NCI-H2107 (cell line): ENCODE results near the gene NDUFAB1.
"Not testable (repeated sequence)": the region's sequence is repeated elsewhere in the genome, so short reads cannot be mapped to it uniquely, and the experiment has no call there.

Source experiments
- DNase-seq: peaks from one replicate; lab custom pipeline; 2025; lab: John Stamatoyannopoulos, UW

Gene NDUFAB1

DNA sequence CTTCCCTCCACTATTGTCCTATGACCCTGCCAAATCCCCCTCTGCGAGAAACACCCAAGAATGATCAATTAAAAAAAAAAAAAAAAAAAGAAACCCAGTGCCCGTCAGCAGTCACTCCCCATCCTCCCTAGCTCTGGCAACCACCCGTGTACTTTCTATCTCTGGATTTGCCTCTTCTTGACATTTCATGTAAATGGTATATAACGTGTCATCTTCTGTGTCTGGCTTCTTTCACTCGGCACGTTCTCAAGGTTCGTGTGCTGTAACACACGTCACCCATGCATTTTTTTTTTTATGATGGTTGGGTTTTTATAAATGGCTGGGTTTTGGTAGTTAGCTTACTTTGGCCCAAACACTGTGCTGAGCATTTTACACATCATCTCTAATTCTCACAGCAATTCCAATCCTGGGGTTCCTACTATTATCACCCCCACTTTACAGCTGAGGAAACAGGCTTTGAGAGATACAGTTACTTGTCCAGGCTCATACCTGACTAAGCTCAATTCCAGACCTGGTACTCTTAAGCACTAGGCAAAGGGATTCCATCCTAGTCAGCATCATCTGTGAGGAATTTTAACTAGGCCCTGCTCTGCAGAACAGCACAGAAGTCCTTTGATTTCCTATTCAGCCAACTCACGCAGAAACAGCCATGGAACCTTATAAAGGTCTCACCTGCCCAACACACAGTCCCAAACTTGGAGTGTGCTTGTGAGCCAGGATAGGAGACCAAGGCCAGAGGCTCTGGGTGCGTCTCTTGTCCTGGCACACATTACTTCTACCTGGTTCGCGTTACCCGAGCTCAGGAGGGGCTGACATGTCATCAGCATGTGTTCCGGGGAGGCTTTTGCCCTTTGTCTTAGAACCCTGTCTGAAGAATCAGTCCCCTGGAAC lies 11.7 kb downstream of the NDUFAB1 start:
- no peak for DNase-seq

DNA sequence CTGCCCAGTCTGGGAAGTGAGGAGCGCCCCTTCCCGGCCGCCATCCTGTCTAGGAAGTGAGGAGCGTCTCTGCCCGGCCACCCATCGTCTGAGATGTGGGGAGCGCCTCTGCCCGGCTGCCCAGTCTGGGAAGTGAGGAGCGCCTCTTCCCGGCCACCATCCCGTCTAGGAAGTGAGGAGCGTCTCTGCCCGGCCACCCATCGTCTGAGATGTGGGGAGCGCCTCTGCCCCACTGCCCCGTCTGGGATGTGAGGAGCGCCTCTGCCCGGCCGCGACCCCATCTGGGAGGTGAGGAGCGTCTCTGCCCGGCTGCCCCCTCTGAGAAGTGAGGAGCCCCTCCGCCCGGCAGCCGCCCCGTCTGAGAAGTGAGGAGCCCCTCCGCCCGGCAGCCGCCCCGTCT lies 12.8 kb downstream of the NDUFAB1 start:
- not testable (repeated sequence) for DNase-seq

DNA sequence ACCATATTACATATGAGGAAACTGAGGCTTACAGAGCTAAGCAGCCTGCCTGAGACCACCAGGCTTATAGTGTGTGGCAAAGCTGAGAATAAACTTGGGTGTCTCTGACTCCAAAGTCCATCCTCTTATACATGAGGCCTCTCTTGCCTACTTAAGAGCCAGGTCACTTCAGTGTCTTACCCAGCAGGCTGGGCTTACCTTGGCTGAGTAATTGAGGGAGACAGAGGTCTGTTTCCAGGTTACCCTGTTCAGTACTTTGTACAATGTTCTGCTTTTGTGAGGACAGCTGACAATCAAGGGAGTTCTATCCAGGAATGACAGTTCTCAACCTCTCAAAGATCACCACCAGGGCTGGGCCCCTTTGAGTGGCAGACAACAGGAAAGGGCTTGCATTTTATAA lies 14.4 kb downstream of the NDUFAB1 start:
- no peak for DNase-seq

DNA sequence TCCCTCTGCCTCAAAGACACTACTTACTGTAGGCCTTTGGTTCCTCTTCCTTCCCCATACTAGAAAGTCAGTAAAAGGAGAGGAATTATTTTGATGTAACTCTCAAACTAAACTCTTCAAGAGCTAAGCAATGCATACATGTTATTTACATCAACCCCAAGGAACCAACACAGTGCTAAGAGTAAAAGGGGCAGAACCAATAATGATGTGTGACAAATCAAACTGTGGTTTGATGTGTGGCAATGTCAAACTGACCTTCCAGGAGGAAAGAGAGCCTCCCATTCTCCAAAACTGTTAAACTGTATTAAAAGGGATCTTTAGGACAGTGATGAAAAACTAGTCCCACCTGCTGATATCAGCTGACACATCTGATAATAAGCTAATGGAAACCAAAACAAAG lies 15.7 kb downstream of the NDUFAB1 start:
- no peak for DNase-seq

DNA sequence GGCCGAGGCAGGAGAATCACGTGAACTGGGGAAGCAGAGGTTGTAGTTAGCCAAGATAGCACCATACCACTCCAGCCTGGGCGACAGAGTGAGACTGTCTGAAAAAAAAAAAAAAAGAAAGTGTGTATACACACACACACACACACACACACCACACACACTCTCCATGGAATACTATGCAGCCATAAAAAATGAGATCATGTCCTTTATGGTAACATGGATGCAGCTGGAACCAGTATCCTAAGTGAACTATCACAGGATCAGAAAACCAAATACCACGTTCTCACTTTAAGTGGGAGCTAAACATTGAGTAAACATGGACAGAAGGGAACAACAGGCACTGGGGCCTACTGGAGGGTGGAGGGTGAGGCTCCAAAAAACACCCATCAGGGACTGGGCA lies 16.7 kb downstream of the NDUFAB1 start:
- DNase-seq, result no peak

DNA sequence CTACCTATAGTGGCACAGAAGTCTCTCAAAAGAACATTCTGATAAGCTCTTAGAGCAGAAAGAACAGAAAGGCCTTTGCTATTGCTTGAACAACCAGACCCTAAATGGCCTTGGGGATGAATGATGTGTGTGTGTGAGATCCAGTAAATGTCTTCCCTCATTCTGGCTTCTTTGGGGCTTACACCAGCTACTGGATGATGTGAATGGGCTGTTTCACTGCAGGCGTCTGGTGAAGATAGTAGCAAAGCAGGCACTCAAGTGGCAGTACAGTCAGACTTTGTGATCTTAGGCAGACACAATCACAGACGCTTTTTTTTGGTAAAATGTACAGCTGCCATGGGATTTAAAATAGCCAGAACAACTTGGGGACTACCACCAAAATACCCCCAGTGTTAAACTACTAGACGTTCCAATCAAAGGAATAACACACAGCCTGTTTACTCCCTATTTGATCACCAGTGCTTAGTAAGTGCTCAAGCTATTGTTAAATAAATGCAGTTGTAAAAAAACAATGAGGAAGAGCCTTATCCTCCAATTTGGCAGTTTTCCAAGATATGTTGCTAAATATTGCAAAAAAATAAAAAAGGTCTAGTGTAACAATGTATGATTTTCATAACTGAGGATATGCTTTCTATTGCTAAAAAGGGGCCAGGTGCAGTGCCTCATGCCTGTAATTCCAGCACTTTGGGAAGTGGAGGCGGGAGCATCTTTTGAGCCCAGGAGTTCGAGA lies 17.9 kb downstream of the NDUFAB1 start:
- no peak for DNase-seq

DNA sequence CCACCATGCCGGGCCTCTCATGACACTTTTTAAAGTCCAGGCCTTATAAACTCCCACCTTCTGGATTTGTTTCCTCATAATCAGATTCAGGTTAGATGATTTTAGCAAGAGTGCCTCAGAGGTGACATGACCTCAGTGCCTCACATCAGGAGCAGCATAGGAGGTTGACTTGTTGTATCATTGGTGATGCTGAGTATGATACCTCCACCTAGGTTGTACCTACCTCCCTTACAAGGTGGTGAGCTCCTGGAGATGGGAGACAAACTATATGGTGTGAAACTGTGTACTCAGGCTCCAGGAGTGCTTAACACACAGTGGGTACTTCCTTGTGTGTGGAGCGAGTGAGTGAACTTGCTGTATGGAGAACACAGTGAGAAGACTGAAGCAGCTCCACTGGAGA lies 18.6 kb downstream of the NDUFAB1 start:
- DNase-seq, result no peak

DNA sequence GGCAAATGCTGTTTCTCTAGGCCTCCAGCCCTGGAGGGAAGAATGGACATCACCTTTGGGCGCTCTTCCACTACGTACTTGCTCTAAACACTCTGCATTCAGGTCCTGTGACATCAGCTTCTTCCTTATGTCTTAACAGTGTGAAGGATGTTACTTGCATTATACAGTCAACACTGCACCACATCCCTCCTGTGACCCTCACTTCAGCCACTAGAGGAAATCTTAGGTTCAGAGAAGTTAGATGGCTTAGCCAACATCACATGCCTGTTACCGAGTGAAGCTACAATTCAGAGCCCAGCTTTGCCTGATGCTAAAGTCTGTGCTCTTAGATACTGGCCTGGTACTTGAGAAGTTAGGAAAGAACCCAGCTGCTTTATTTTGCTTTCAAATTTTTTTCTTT lies 20.3 kb downstream of the NDUFAB1 start:
- DNase-seq, result no peak

DNA sequence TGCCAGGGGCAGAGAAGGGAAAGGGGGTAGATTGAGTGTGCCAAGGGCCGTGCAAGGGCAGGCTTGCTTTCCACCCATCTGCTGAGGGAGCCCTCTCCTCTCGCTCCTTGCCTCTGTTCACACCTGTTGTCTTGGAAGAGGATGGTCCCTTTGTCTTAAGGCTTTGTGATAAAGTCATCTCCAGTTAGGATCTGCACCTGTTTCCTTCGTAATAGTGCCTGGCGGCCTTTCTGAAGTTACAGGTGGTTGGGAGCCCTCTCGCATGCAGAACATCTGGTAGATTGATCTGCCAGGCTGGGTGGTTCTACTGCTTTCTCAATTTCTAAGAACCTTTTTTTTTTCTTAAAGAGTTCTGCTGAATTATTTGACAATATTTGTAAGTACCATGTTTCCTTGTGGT lies 22.3 kb downstream of the NDUFAB1 start:
- DNase-seq, result no peak

DNA sequence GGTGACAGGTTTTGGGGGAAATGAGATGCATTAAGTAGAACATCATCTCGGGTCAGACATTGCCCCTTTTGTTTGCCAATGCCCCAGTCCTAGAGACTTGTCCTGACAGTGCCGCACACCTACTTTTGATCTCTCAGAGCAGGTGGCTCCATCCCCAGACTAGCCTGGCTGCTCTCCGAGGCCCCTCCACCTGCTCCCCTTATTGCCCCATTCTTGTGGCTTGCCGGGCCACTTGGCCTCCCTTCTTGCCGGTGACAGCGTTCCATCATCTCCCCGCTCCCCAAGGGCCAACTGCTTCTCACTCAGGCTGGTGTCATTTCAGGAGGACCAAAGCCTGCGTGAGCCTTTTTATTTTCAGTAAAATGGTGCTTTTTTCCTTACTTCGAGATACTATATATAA lies 23.7 kb downstream of the NDUFAB1 start:
- no peak for DNase-seq

DNA sequence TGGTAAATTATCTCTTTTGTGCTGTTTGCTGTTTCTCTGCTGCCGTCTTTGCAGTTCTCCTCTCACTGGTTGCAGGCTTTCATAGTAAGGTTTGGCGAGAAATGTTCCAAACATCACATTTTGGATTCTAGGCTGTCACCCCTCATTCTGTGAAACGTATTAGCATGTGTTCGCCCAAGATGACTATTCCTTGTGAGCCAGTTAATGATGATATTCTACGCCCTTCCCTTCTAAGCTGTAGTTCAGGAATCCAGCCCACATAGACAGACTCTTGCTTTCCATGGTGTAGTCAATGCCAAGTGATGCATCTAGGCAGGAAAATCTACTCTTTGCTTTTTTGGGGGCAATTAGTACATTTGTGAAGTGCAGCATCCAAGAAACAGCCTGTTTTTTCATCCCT lies 24.2 kb downstream of the NDUFAB1 start:
- no peak for DNase-seq

DNA sequence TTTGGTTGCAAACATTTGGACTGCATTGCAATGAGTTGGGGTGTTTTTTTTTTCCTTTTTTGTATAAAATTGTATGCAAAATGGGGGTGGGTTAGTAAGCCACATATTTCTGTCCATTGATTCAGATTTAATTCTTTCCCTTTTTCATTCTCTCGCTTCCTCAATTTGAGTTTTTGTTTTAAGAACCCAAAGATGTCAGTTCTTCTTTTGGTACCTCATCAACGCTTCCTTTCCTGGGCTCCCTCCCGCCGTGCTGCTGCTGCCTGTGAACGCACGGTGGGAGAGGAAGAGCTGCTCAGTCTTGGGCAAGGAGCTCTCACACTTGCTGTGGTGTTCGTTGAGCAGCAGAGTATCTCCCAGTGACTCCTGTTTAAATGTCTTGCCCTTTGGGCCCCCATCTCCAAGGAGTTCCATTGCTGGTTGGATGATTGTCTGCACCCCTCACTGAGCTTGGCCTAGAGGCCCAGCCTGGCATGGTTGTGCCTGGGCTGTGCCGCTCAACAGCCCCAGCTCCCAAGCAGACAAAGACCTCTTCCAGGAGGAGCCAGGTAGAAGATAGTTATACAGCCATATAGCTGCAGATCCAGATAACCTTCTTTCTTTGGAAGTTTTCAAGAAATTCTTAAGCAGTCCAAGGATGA lies 25.0 kb downstream of the NDUFAB1 start:
- no peak for DNase-seq

DNA sequence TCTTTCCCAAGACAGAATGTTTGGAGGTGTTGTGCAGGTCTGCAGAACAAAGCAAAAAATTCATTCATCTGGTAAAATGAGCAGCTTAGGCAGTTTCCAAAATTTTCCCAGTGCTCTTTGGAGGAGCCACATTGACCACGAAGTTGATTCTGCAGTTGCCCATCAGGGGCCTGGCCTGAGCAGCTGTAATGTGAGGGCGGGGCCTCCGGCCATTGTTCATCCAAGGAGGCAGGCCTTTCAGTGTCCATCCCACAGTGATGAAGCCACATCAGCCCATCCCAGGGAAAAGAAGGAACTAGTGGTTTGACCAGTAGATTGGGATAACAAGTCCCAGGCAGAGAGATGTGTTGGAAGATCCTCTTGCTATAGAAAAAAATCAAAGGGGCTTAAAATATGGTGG lies 28.5 kb downstream of the NDUFAB1 start:
- DNase-seq, result no peak

DNA sequence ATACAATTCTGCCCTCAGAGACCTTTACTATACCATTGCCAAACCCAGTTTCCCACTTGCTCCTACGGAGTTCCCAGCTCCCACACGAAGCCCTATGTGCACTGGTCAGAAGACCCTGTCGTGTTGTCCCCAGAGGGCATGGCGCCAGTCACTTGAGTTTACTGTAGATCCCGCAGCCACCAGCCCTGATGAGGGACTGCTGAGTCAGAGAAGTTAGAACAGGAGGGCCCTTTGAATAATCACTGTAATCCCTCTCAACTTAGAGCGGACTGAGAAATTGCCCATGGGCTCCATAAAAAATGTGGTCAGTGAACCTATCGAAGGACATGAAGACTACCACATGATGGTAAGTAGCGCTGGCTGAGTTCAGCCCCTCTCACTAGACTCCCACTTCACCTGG lies 29.4 kb downstream of the NDUFAB1 start:
- no peak for DNase-seq

DNA sequence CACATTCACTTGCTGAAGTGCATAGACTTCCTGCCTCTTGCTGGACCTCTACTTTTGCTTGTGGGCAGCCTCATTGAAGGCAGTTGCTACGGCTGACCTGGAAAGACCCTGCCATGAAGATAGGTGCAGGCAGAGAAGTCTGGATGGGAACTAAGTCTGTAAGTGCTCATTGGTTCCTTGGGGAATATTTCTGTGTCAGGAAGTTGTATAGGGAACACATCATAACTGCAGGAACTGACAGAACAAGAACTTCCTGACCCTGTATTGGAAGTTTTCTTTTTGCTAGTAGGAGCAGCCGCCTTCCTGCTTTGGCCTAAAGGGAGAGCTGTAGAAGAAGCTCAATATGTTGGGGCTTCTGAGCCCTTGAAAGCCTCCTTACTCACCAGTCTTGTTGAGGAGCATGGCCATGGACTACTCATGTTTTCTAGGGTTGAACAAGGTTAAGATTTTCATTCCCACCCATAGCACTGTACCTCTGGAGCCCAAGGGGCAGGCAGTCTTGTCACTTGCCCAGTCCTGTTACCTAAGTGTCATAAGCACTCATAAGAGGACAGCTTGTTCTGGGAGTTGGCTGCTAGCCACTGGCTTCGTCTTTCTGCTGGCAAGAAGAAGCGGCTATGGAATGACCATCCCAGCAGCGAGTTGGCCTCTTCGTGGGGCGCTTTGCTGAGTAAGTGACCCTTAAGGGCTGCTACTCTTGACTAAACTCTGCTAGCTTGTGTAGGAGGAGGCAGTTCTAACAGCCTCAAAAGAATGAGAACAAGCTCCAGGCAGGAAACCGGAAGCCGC lies 31.3 kb downstream of the NDUFAB1 start:
- no peak for DNase-seq

DNA sequence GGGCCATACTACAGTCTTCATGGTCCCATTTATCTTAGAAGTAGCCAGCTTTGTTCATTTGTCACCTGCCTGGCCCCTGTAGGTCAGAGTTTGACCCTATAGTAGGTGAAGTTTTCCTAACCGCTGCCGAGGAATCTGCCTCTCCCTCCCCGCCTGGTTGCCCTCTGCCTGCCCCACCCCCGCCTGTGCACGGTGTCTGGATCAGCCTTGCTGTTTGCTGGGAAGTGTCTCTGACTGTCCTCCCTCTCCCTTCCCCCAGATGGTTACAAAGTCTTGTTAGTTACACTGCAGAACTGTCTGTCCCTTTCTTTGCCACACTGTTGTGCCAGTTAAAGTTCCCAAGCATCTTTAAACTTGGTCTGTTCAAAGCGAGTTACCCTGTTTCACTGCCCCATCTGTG lies 32.9 kb downstream of the NDUFAB1 start:
- DNase-seq, result no peak

DNA sequence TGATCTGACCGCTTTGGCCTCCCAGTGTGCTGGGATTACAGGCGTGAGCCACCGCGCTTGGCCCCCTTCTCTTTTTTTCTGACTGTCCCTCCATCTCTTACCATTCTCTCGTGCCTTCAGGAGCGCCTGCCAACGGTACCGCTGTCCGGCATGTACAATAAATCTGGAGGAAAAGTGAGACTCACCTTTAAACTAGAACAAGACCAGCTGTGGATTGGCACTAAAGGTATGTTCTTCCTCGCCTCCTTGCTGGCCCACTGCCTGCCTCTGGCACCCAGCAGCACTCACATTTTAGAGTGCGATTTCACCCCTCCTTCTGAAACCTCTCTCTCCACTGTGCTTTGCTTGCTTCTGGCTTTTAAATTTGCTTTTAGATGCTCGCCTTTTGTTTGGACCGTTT lies 33.6 kb downstream of the NDUFAB1 start:
- DNase-seq, result no peak

DNA sequence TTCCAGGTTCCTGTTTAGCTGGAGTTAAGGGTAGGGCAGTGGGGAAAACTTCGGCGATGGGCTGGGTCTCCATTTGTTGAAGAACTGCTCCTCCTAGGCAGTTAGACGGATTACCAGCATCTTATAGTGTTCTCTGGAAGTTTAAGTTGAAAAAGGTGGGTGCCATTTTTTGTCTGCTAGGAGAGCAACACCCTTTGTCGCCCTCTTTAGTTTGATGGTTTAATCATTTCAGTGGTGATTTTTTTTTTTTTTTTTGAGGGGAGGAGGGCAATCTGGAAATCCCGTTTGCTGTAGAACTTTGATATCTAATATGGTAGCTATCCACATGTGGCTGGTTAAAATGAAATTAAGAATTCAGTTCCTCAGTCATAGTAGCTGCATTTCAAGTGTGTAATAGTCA lies 34.5 kb downstream of the NDUFAB1 start:
- DNase-seq, result no peak

DNA sequence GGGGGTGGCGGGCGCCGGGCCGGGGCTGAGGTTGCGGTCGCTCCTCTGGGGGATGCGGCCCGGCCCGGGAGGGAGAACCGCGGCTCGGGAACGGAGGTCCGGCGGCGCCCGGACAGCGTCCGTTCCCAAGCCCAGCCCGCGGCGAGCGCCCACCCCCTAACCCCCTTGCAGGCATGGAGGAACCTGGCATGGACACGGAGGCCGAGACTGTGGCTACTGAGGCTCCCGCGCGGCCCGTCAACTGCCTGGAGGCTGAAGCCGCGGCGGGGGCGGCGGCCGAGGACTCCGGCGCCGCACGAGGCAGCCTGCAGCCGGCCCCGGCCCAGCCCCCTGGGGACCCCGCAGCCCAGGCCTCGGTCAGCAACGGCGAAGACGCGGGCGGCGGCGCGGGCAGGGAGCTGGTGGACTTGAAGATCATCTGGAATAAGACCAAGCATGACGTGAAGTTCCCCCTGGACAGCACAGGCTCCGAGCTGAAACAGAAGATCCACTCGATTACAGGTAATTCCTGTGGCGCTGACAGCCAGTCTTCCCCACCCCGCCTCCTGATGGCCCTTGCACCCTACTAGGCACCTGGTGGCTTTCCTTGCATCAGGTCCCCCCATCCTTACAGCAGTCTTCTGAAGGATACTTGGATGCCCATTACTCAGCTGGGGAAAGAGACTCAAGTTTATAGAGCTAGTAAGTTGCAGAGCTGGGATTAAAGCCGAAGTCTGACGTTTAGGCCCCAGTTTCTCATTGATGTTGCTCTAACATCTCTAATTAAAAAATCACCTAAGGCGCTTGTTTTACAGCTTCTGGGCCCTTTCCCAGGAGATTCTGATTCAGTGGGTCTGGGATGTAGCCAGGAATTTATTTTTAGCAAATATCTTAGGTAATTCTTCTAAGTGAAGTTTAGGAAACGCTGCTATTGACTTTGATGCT lies 38.1 kb downstream of the NDUFAB1 start:
- no peak for DNase-seq

DNA sequence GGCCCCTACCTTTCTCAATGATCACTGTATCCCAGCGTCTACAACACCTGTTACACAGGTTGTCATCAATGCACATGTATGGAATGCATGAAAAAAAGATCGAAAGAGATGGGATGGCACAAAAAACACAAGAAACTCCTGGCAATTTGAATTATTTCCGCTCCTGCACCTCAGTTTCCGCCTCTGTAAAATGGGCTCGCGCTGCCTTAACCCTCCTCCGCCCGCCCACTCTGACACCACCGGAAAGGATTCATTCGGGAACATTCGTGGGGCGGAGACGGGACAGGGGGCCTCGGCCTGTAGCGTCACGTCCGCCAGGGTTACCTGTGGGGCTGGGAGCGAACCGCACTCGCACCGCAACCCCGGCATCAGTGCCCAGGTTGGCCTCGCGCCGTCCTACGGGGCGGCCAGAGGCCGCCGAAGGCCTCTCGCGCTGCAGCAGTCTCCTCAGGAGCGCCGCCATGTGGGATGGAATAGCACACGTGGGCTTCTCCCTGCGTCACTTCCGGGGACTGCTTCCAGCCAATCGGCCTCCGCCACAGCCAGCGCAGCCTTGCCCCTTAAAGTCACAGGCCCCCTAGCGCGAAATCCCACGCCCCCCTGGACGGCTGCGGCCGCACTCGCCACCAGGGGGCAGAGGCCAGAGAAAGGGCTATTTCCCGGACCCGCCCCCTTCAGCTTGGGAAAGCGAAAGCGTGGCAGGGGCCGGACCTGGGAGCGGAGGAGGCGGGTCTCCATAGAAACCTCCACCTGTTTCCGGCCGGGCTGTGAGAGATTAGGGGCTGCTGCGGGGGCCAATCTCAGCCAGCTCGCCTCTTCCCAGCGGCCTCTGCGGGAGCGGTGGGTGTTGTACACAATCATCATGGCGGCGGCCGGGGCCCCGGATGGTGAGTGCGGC lies 39.0 kb downstream of the NDUFAB1 start, which contains the start of the genes EARS2 and UBFD1:
Gene EARS2, minus strand, starts transcription at position 470 of the 898 bp plus-strand sequence. Its CDS starts 7 bp downstream, at position 463.
Gene UBFD1, plus strand, starts transcription at position 847 of the 898 bp plus-strand sequence. Its CDS starts 16 bp downstream, at position 863.
- peak; percentile 99 for DNase-seq
